Lung (tissue), 12 donors: Measurements from ENCODE around the gene GNG7. TPM values are rescaled to one million over a fixed set of nuclear protein-coding genes. Genes with fewer than 3 reads are reported as not detected.
A peak's percentile ranks its signal among the peaks of the same experiment; 100 is the strongest.

Experiments used
- ATAC-seq: fragments of 200-7000 bp; cut with Tn5 transposase; one replicate; pipeline ENCODE4 v1.9.1; 2020; ENCODE audit warnings: moderate number of reproducible peaks; ENCODE audit not compliant: insufficient read depth, low FRiP score
- DNase-seq, 3 donors: peaks; one replicate each; pipeline ENCODE4 v3.0.0-alpha.2; 2013 to 2017
- H3K27ac ChIP-seq, 2 donors: one replicate each; pipeline ENCODE4 v1.5.1; 2013; ENCODE audit warnings: mild to moderate bottlenecking in 2 of 2, moderate library complexity in 2 of 2, control low read depth in 1 of 2, inconsistent platforms in 1 of 2, low read depth in 1 of 2, low read length in 1 of 2
- H3K27me3 ChIP-seq, 3 donors: one replicate each; pipeline ENCODE4 v1.5.1; 2013; ENCODE audit warnings: low read length in 2 of 3; ENCODE audit not compliant: control insufficient read depth in 3 of 3, insufficient read depth in 3 of 3
- H3K36me3 ChIP-seq, 4 donors: one replicate each; pipeline ENCODE4 v1.5.1; 2013; ENCODE audit warnings: low read length in 4 of 4, mild to moderate bottlenecking in 1 of 4, moderate library complexity in 1 of 4; ENCODE audit not compliant: control insufficient read depth in 4 of 4, insufficient read depth in 4 of 4
- H3K4me1 ChIP-seq, 5 donors: one replicate each; pipeline ENCODE4 v1.5.1; 2013; ENCODE audit warnings: low read length in 5 of 5, mild to moderate bottlenecking in 2 of 5, moderate library complexity in 1 of 5; ENCODE audit not compliant: control insufficient read depth in 5 of 5, insufficient read depth in 5 of 5
- H3K4me3 ChIP-seq: one replicate; pipeline ENCODE4 v1.5.1; 2013; ENCODE audit warnings: mild to moderate bottlenecking, control low read depth, moderate library complexity
- H3K9ac ChIP-seq, 2 donors: one replicate each; pipeline ENCODE4 v1.5.1; 2013; ENCODE audit warnings: low read length in 2 of 2, control low read depth in 1 of 2; ENCODE audit not compliant: insufficient read depth in 1 of 2
- H3K9me3 ChIP-seq, 4 donors: one replicate each; pipeline ENCODE4 v1.5.1; 2013; ENCODE audit warnings: low read length in 3 of 4, mild to moderate bottlenecking in 1 of 4, moderate library complexity in 1 of 4; ENCODE audit not compliant: control insufficient read depth in 4 of 4, insufficient read depth in 3 of 4
- WGBS, 2 donors: extraction: QIAGEN DNeasy Blood & Tissue Kit; methylation state at CpG; one replicate each; pipeline ENCODE4 v1.1.7; 2013; 5-methylcytosine and 5-hydroxymethylcytosine counted together
- polyA plus RNA-seq, 2 donors: library from polyadenylated mRNA; stranded (reverse); fragments of 200-250 nt; gene quantifications; one replicate each; pipeline ENCODE4 v1.2.1, GENCODE V29; 2013
- total RNA-seq, 2 donors: library from RNA; depleted of rRNA in 1 of 2; stranded (reverse); fragments of >200 nt in 1 of 2; gene quantifications; one replicate each; pipeline ENCODE4 v1.2.1, GENCODE V29; 2014 to 2021
- TF ChIP-seq, protein P1 (sequence below): IDR thresholded peaks from 2 replicates; pipeline ENCODE4 v1.5.1; 2012; ENCODE audit warnings: mild to moderate bottlenecking; ENCODE audit errors: control extremely low read depth, extremely low read depth
- donor health status: control.
- donor health status: control.
- donor health status: Bipolar disorder and iron deficiency.
- donor health status: healthy.
- donor health status: DM: yes; HTN: yes; CAD: no.

The GNG7 gene
- total and polyA plus RNA-seq, 4 donors: 1.6 to 4.5 (median 2.8) TPM

DNA sequence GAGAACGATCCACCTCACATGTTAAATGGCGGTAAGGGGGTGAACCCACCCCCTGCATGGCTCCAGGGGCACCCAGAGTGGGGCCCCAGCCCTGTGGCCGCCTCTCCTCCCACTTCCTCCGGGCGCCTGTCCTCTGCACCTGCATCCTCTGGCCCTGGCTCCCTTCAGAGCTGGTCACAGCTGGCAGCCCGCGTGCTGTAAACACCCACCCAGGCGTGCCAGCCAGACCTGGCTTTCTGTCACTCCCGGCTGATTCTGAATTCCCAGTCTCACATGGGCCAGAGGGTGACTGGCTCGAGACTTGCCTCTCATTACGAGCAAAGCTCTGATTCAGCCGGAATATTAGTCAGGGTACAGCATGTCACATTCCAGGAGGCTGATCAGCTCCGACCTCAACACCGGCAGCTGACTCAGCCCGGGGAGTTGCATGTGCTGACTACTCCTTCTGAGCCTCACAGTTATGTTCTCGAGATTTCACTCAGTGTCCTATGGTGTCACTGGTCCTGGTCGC is 75.1 kb downstream of the GNG7 start:
- H3K4me1 ChIP-seq: peaks cover 0 to 20% (median 0%) of the 10 kb centered on the region in 5 donors
- no peak for DNase-seq

DNA sequence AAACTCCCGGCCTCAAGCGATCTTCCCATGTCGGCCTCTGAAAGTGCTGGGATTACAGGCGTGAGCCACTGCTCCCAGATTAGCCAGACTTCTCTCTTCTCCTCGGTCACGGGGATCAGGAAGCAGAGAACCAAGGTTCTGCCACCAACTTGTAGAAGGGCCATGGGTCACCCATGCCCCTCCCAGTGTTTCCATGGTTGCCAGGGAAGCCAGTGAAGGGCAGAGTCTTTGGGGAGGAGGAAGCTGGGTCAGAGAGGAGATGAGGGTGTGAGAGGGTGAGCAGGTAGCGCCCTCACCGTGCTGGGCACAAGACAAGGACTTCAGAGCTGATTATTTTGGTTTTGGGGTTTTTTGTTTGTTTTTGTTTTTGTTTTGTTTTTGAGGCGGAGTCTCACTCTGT is 77.1 kb downstream of the GNG7 start:
- H3K9me3 ChIP-seq: peaks cover 0 to 2% (median under 1%) of the 10 kb centered on the region in 4 donors
- no peak overlapping the region for H3K4me3 ChIP-seq
- no peak for ATAC-seq
- WGBS, 2 donors: 51 to 65% methylated on average over 9 of the region's 9 CpGs
- no peak for DNase-seq
- no peak overlapping the region for H3K9ac ChIP-seq
- TF ChIP-seq, protein P1, sequence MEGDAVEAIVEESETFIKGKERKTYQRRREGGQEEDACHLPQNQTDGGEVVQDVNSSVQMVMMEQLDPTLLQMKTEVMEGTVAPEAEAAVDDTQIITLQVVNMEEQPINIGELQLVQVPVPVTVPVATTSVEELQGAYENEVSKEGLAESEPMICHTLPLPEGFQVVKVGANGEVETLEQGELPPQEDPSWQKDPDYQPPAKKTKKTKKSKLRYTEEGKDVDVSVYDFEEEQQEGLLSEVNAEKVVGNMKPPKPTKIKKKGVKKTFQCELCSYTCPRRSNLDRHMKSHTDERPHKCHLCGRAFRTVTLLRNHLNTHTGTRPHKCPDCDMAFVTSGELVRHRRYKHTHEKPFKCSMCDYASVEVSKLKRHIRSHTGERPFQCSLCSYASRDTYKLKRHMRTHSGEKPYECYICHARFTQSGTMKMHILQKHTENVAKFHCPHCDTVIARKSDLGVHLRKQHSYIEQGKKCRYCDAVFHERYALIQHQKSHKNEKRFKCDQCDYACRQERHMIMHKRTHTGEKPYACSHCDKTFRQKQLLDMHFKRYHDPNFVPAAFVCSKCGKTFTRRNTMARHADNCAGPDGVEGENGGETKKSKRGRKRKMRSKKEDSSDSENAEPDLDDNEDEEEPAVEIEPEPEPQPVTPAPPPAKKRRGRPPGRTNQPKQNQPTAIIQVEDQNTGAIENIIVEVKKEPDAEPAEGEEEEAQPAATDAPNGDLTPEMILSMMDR: no peak
- H3K27ac ChIP-seq: peak overlapping the region in 1 of 2 donors; percentile 49
- H3K27me3 ChIP-seq: no peaks in the 10 kb centered on the region
- no peaks in the 10 kb centered on the region for H3K36me3 ChIP-seq
- peaks cover 0 to 20% (median 0%) of the 10 kb centered on the region in 5 donors for H3K4me1 ChIP-seq

More for the DNA sequence above, 75.1 kb downstream of the GNG7 start:
- TF ChIP-seq, protein P1: no peak
- no peaks in the 10 kb centered on the region for H3K36me3 ChIP-seq
- peak; percentile 86 for ATAC-seq
- no peaks in the 10 kb centered on the region for H3K27me3 ChIP-seq
- peaks cover 0 to 13% (median 1%) of the 10 kb centered on the region in 4 donors for H3K9me3 ChIP-seq
- H3K27ac ChIP-seq: peak overlapping the region; percentile 91 to 96
- H3K4me3 ChIP-seq: no peak overlapping the region
- 26 to 37% methylated on average over 15 to 17 of the region's 17 CpGs for WGBS, 2 donors
- no peak overlapping the region for H3K9ac ChIP-seq

DNA sequence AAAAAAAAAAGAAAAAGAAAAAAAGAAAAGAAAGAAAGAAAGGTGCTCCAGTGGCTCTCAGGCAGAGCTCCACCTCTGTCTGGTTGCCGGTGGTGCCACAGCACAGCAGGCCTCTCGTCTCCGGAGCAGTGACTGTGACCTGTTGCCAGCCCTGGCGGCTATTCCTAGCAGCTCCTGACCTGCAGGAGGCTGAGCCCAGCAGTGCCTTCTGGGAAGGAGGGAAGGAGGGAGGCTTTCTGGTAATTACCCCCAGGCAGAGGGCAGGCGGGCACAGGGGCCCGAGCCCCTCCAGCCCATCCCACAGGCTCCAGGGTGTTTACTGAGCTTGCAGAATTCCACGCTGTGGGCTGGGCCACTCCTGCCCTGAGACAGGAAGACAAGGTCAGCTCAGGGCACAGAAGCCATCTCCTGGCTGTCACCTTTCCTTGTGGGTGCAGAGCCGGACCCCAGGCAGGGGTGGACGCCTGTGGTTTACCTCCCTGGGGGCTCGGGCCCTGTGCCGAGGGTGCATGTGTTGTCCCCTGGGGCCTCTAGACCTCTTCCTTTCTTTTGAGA is 77.9 kb downstream of the GNG7 start:
- ATAC-seq: no peak
- WGBS, 2 donors: 30 to 38% methylated on average over 11 of the region's 11 CpGs

More for the DNA sequence above, 77.9 kb downstream of the GNG7 start:
- H3K9ac ChIP-seq: no peak overlapping the region
- no peaks in the 10 kb centered on the region for H3K9me3 ChIP-seq
- peaks cover 0 to 21% (median 0%) of the 10 kb centered on the region in 5 donors for H3K4me1 ChIP-seq
- H3K27me3 ChIP-seq: no peaks in the 10 kb centered on the region
- peak overlapping the region; percentile 49 to 79 for H3K27ac ChIP-seq
- no peaks in the 10 kb centered on the region for H3K36me3 ChIP-seq
- H3K4me3 ChIP-seq: no peak overlapping the region
- no peak for DNase-seq
- TF ChIP-seq, protein P1: no peak
